ENCODE measurements around the gene ALDOC. TPM values are rescaled to one million over a fixed set of nuclear protein-coding genes. Genes with fewer than 3 reads are reported as not detected.

ALDOC gene
- total RNA-seq, 1 donor from 2014 or later, result 329 TPM

DNA sequence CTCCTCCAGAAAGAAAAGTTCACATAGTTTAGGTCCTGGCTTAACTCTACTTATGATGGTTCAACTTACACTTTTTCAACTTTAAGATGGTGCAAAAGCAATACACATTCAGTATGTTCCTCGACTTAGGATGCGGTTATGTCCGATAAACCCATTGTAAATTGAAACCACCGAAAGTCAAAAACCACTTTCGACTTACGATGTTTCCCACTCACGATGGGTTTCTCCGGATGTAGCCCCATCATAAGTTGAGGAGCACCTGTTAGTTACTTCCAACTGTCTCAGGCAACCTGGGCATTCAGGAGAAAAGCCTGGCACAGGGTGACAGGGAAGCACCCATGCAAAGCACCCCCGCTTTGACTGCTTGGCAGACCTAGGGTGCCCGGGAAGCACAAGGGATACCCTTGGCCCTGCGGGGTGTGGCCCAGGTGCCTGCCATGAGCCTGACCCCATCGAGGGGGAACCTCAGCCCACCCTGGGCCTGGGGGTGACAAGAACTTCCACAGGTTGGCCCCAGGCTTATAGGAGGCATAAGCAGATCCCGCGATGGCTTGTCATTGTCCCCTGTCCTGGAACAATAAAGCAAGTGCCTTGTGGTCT lies 38.3 kb downstream of the ALDOC start:
- intact Hi-C loops (cut with micrococcal nuclease), result no loop called here
- H3K4me3 ChIP-seq, result no peak overlapping the region
- H3K9me3 ChIP-seq (replicated peaks), result no peaks in the 10 kb centered on the region
- no peaks in the 10 kb centered on the region for H3K27me3 ChIP-seq (ENCODE audit: low read depth)
- no peaks in the 10 kb centered on the region for H3K36me3 ChIP-seq
- no peaks in the 10 kb centered on the region for H3K4me1 ChIP-seq
- TF ChIP-seq, protein P1, sequence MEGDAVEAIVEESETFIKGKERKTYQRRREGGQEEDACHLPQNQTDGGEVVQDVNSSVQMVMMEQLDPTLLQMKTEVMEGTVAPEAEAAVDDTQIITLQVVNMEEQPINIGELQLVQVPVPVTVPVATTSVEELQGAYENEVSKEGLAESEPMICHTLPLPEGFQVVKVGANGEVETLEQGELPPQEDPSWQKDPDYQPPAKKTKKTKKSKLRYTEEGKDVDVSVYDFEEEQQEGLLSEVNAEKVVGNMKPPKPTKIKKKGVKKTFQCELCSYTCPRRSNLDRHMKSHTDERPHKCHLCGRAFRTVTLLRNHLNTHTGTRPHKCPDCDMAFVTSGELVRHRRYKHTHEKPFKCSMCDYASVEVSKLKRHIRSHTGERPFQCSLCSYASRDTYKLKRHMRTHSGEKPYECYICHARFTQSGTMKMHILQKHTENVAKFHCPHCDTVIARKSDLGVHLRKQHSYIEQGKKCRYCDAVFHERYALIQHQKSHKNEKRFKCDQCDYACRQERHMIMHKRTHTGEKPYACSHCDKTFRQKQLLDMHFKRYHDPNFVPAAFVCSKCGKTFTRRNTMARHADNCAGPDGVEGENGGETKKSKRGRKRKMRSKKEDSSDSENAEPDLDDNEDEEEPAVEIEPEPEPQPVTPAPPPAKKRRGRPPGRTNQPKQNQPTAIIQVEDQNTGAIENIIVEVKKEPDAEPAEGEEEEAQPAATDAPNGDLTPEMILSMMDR (IDR thresholded peaks at IDR 0.05; ENCODE audit: borderline replicate concordance), result no peak
- DNase-seq, result no peak
- no peak overlapping the region for H3K27ac ChIP-seq (replicated peaks)

DNA sequence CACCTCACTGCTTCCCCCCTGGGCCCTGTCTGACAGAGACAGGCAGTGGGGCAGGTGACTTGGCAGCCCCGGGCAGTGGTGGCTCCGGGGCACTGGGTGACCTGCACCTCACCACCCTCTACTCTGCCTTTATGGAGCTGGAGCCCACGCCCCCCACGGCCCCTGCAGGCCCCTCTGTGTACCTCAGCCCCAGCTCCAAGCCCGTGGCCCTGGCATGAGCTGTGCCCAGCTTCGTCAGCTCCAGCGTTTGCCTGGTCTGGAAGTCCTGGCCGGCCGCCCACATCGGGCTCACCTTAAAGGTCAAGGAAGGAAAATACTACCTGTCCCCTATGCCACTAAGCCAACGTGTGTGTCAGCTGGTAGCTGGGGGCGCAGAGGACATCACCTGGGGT lies 39.5 kb downstream of the ALDOC start:
- Histone ChIP-seq H3K4me3 (no peak overlapping the region), H3K27me3 (ENCODE audit: low read depth) (peaks cover 11% of the 10 kb centered on the region), H3K27ac (replicated peaks) (no peak overlapping the region), H3K36me3 (no peaks in the 10 kb centered on the region), H3K9me3 (replicated peaks) (no peaks in the 10 kb centered on the region), H3K4me1 (no peaks in the 10 kb centered on the region)
- TF ChIP-seq, protein P1 (IDR thresholded peaks at IDR 0.05; ENCODE audit: borderline replicate concordance), result no peak
- DNase-seq, result no peak
- intact Hi-C loops (cut with micrococcal nuclease), result no loop called here

DNA sequence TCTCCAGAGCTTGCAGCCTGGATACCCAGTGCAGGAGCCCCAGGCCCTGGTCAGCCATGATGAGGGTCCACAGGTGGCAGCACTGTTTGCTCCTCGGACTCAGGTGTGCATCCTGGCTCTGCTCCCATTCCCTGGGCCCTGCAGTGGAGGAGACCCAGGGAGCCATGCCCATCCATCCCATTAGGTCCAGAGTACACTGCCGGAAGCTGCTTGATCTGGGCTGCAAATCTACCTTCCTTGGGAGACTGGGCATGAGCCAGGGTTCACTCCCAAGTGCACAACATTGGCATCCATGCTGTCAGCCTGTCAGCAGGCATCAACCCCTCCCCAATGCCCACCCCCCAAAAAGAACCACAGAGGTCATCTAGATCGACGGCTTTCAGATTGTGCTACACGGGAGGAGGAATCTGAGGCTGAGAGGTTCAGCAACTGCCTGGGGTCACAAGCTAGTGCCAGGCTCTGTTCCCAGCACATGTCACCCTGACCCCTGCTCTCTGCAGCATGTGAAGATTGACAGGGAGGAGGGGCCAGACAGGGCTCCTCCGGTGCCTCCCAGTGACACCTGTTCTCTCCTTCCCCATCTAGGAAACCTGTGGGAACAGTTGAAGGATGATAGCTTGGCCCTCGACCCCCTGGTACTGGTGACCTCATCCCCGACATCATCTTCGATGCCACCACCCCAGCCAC lies 40.0 kb downstream of the ALDOC start:
- H3K27ac ChIP-seq (replicated peaks), result no peak overlapping the region
- no peaks in the 10 kb centered on the region for H3K36me3 ChIP-seq
- TF ChIP-seq, protein P1 (IDR thresholded peaks at IDR 0.05; ENCODE audit: borderline replicate concordance), result no peak
- H3K4me3 ChIP-seq, result no peak overlapping the region
- H3K9me3 ChIP-seq (replicated peaks), result no peaks in the 10 kb centered on the region
- DNase-seq, result no peak
- peaks cover 15% of the 10 kb centered on the region for H3K27me3 ChIP-seq (ENCODE audit: low read depth)
- intact Hi-C loops (cut with micrococcal nuclease), result no loop called here
- H3K4me1 ChIP-seq, result no peaks in the 10 kb centered on the region

DNA sequence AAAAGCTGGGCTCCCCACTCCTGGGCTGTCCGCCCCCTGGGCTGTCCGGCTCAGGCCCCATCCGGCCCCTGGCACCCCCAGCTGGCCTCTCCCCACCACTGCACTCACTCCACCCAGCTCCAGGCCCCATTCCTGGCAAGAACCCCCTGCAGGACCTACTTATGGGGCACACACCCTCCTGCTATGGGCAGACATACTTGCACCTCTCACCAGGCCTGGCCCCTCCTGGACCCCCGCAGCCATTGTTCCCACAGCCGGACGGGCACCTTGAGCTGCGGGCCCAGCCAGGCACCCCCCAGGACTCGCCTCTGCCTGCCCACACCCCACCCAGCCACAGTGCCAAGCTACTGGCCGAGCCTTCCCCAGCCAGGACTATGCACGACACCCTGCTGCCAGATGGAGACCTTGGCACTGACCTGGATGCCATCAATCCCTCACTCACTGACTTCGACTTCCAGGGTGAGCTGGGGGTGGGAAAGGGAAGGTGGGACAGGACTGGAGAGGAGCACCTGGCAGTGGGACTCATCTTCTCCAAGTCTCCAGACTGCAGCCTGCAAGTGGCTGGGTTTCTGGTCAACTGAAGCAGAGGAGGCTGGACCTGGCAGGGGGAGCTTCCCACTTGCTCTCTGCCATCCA lies 41.8 kb downstream of the ALDOC start:
- no peak for DNase-seq
- intact Hi-C loops (cut with micrococcal nuclease), result no loop called here
- Histone ChIP-seq H3K27ac (replicated peaks) (no peak overlapping the region), H3K27me3 (ENCODE audit: low read depth) (peaks cover 26% of the 10 kb centered on the region), H3K4me3 (no peak overlapping the region), H3K9me3 (replicated peaks) (no peaks in the 10 kb centered on the region), H3K4me1 (no peaks in the 10 kb centered on the region), H3K36me3 (no peaks in the 10 kb centered on the region)
- TF ChIP-seq, protein P1 (IDR thresholded peaks at IDR 0.05; ENCODE audit: borderline replicate concordance), result no peak

DNA sequence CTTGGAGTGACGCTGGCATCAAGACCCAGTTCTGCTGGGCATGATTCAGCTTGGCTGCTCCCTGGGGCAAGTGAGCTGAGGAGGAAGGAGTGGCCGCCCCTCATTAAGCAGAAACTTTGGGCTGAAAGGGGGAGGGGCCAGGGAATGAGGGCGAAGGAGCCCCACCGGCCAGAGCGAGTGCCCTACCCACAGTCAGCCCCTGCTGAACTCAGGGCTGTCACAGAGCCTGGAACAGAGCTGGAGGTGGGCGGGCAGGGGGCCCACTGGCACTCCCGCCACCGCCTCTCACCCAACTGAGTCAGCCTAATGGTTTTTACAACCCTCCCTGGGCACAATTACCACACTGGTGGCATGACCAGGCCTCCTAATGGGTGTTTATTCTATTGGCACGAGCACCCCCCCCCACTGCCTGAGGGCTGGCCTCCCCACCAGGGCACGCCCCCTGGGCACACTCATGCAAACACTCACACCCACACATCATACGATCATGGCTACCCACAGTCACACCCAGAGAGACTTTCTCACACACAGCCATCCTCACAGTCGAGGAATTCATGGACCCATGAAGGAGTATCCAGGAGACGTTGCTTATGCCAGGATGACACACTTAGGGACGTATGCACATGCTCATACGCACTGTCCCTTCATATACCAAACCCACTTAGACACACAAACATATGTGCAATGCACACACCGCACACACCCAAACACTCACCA lies 43.4 kb downstream of the ALDOC start:
- no peaks in the 10 kb centered on the region for H3K4me1 ChIP-seq
- no peak overlapping the region for H3K4me3 ChIP-seq
- intact Hi-C loops (cut with micrococcal nuclease), result no loop called here
- H3K27me3 ChIP-seq (ENCODE audit: low read depth), result peaks cover 26% of the 10 kb centered on the region
- no peak for DNase-seq
- H3K36me3 ChIP-seq, result no peaks in the 10 kb centered on the region
- no peak overlapping the region for H3K27ac ChIP-seq (replicated peaks)
- TF ChIP-seq, protein P1 (IDR thresholded peaks at IDR 0.05; ENCODE audit: borderline replicate concordance), result no peak
- H3K9me3 ChIP-seq (replicated peaks), result no peaks in the 10 kb centered on the region

Measured in left ventricle myocardium inferior (tissue), 1 donor.